Muscle of leg (tissue), 11 donors: ENCODE results near the gene RUFY3. TPM values are rescaled to one million over a fixed set of nuclear protein-coding genes. Genes with fewer than 3 reads are reported as not detected.

Experiments
- DNase-seq: peaks from one replicate; pipeline ENCODE4 v3.0.0; 2013
- H3K27ac ChIP-seq: one replicate; pipeline ENCODE4 v1.5.1; 2013; ENCODE audit warnings: mild to moderate bottlenecking, low read length, control low read depth
- H3K27me3 ChIP-seq: one replicate; pipeline ENCODE4 v1.6.1; 2013; ENCODE audit warnings: low read length; ENCODE audit not compliant: control insufficient read depth, insufficient read depth
- H3K36me3 ChIP-seq: one replicate; pipeline ENCODE4 v1.6.1; 2013; ENCODE audit warnings: low read length; ENCODE audit not compliant: control insufficient read depth, insufficient read depth
- H3K4me1 ChIP-seq: one replicate; pipeline ENCODE4 v1.6.1; 2013; ENCODE audit warnings: low read length; ENCODE audit not compliant: control insufficient read depth, insufficient read depth
- H3K4me3 ChIP-seq: one replicate; pipeline ENCODE4 v1.5.1; 2013; ENCODE audit warnings: low read length, control low read depth
- H3K9me3 ChIP-seq: replicated peaks from 2 replicates; pipeline ENCODE4 v1.6.1; 2013; ENCODE audit warnings: low read depth, low read length; ENCODE audit not compliant: control insufficient read depth
- WGBS: methylation state at CpG from one replicate; pipeline ENCODE4 v1.1.5; 2013; ENCODE audit warnings: missing lambda C conversion rate; ENCODE audit not compliant: insufficient coverage; 5-methylcytosine and 5-hydroxymethylcytosine counted together
- polyA plus RNA-seq, 8 donors: library from polyadenylated mRNA; unstranded; fragments of 120-200 nt; gene quantifications; one replicate each; pipeline versions ENCODE4 v1.2.1 to v1.2.3, GENCODE V29; 2013; ENCODE audit warnings: inconsistent platforms in 1 of 8, low replicate concordance in 1 of 8; ENCODE audit not compliant: insufficient read length in 8 of 8, insufficient read depth in 1 of 8
- total RNA-seq: library from RNA; stranded (reverse); fragments of 120-200 nt; gene quantifications from one replicate; pipeline ENCODE4 v1.2.4, GENCODE V29; 2013

Gene RUFY3
- total and polyA plus RNA-seq, 9 donors, result 47.7 to 102 (median 70.2) TPM

DNA sequence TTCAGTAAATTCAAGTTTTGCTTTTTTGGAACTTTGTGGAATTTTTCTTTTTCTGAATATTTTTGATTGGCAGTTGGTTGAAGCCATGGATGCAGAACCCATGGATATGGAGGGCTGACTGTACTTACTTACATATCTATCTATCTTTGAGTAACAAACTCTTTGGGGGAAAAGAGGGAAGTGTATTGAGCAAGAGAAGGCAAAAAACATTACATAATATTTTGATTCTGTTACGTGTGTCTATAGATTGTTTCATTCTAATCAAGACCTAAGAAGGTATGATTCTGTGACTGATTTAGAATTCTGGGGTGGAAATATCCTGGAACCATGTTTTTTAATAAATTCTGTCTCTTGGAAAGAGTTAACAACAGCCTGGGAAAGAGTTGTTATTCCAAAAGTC is 86.4 kb downstream of the RUFY3 start:
- no peaks in the 10 kb centered on the region for H3K4me1 ChIP-seq
- H3K4me3 ChIP-seq, result no peak overlapping the region
- peaks cover 11% of the 10 kb centered on the region for H3K36me3 ChIP-seq
- no peaks in the 10 kb centered on the region for H3K9me3 ChIP-seq
- no CpG with 5 or more reads among the region's 1 CpG for WGBS
- no peak overlapping the region for H3K27ac ChIP-seq
- DNase-seq, result no peak
- H3K27me3 ChIP-seq, result no peaks in the 10 kb centered on the region

DNA sequence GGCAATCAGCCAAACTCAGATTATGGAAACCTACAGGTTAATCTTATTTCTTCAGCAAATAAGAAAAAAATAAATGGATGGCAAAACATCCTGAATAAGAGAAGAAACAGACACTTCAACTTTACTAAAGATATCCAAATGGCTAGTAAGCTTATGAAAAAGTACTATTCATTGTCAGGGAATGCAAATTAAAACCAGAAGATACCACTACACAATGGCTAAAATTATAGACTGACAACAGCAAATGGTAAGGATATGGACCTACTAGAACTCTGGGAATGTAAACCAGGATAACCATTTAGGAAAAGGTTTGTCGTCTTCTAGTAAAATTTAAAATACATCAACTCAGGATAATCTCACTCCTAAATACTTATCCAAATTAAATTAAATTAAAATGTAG is 93.6 kb downstream of the RUFY3 start:
- no peak for DNase-seq
- Histone ChIP-seq H3K4me1 (no peaks in the 10 kb centered on the region), H3K27me3 (no peaks in the 10 kb centered on the region), H3K36me3 (peaks cover 7% of the 10 kb centered on the region), H3K9me3 (no peaks in the 10 kb centered on the region), H3K4me3 (no peak overlapping the region), H3K27ac (no peak overlapping the region)
- WGBS, result no CpG with 5 or more reads among the region's 1 CpG

DNA sequence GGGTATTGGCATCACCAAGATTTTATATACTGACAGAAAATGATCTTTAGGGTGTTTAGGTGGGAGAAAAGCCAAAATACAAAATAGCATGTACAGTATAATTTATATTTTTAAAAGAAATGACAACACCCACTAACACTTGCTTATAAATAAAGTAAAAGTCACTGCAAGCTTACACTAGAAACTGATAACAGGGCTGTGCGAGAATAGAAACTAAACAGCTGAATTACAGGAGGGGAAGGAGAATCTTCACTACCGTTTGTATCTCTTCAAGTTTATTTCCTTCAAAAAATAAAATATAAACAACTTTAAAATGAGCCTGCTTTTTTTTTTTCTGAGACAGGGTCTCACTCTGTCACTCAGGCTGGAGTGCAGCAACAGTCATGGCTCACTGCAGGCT is 95.1 kb downstream of the RUFY3 start:
- Histone ChIP-seq H3K4me1 (no peaks in the 10 kb centered on the region), H3K9me3 (no peaks in the 10 kb centered on the region), H3K27ac (no peak overlapping the region), H3K36me3 (peaks cover 13% of the 10 kb centered on the region), H3K4me3 (no peak overlapping the region), H3K27me3 (no peaks in the 10 kb centered on the region)
- WGBS, result no CpG with 5 or more reads among the region's 2 CpGs
- no peak for DNase-seq

DNA sequence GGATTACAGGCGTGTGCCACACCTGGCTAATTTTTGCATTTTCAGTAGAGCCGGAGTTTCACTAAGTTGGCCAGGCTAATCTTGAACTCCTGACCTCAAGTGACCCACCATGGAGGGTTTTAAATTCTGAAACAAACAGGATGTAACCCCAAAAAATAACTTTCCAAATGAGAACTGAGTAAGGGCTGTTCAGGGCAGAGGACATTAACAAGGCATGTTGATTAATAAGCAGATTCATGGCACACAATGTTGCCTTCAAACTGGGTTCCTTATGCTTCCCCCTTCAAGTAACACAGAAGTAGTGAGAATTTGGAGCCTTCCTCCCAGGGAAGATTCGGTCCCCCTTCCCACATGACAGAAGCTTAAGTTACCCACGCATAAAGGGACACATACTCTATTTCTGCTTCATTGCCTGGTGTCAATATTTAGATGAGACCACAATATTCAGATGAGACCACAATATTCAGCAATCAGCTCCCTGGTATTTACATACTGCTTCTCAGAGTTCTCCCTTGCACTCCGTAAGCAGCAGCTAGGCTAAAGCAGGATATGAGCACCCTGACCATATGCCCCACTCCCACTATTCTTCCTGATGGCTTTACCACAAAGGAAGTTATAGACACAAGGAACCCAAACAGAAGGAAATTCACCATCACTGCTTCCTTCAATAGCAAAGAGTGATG is 96.5 kb downstream of the RUFY3 start:
- WGBS, result 83% methylated on average over 3 of the region's 5 CpGs
- Histone ChIP-seq H3K9me3 (no peaks in the 10 kb centered on the region), H3K36me3 (peaks cover 16% of the 10 kb centered on the region), H3K27me3 (no peaks in the 10 kb centered on the region), H3K27ac (no peak overlapping the region), H3K4me3 (no peak overlapping the region), H3K4me1 (no peaks in the 10 kb centered on the region)
- no peak for DNase-seq

DNA sequence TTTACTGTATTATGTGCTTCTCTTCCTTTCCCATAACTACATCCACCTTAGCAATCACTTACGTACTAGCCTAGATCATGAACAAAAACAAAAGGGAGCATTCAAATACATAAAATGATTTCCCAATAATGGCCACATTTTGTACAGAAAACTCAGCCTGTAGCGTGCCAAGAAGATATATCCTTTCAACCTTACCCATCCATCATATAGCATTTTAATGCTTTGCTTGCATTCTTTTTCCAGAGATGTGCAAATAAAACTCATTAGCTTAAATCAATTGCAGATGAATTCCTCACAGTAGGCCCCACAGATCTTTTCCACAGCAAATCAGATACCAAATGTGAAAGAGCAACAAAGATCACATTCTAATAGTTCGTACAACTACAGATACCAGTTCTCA is 97.2 kb downstream of the RUFY3 start:
- Histone ChIP-seq H3K4me1 (no peaks in the 10 kb centered on the region), H3K4me3 (no peak overlapping the region), H3K27ac (no peak overlapping the region), H3K27me3 (no peaks in the 10 kb centered on the region), H3K36me3 (peaks cover 20% of the 10 kb centered on the region), H3K9me3 (no peaks in the 10 kb centered on the region)
- no peak for DNase-seq
- 100% methylated on average over 1 of the region's 3 CpGs for WGBS

DNA sequence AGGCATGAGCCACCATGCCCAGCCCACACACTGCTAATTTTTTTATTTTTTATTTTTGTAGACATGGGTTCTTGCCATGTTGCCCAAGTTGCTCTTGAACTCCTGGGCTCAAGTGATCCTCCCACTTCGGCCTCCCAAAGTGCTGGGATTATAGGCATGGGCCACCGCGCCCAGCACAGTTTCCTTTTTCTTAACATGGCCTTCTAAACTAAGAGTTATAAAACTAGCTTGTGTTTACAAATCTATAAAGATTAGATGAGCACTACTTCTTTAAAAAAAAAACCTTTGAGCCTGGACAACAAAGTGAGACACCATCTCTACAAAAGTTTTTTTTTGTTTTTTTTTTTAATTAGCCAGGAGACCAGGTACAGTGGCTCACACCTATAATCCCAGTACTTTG is 107.3 kb downstream of the RUFY3 start:
- Histone ChIP-seq H3K27ac (no peak overlapping the region), H3K9me3 (no peaks in the 10 kb centered on the region), H3K27me3 (no peaks in the 10 kb centered on the region), H3K4me1 (no peaks in the 10 kb centered on the region), H3K36me3 (peaks cover 52% of the 10 kb centered on the region), H3K4me3 (no peak overlapping the region)
- WGBS, result no CpG with 5 or more reads among the region's 3 CpGs
- no peak for DNase-seq

DNA sequence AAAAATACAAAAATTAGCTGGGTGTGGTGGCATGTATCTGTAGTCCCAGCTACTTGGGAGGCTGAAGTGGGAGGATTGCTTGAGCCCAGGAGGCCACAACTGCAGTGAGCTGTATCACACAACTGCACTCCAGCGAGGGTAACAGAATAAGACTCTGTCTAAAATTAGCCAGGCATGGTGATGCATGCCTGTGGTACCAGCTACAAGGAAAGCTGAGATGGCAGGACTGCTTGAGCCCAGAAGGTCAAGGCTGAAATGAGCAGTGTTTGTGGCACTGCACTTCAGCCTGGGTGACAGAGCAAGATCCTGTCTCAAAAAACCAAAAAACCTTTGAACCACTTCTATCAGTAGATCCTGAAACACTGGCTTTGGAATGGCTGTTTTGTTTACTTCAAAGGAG is 107.7 kb downstream of the RUFY3 start:
- H3K4me3 ChIP-seq, result no peak overlapping the region
- peak; percentile 25 for DNase-seq
- H3K36me3 ChIP-seq, result peaks cover 47% of the 10 kb centered on the region
- H3K27me3 ChIP-seq, result no peaks in the 10 kb centered on the region
- H3K9me3 ChIP-seq, result no peaks in the 10 kb centered on the region
- no peaks in the 10 kb centered on the region for H3K4me1 ChIP-seq
- H3K27ac ChIP-seq, result no peak overlapping the region
- 100% methylated on average over 1 of the region's 1 CpG for WGBS

DNA sequence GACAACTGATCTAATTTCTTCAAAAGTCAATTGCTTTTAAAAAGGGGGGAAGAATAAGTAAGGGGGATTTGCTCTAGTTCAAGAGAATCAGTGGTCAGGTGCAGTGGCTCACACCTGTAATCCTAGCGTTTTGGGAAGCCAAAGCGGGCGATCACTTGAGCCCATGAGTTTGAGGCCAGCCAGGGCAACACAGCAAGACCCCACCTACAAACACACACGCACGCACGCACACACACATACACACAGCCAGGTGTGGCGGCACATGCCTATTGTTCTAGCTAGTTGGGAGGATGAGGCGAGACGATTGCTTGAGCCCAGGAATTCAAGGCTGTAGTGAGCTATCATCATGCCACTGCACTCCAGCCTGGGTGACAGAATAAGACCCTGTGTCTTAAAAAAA is 108.3 kb downstream of the RUFY3 start:
- no peaks in the 10 kb centered on the region for H3K4me1 ChIP-seq
- no peak overlapping the region for H3K4me3 ChIP-seq
- no peak for DNase-seq
- no peaks in the 10 kb centered on the region for H3K9me3 ChIP-seq
- H3K36me3 ChIP-seq, result peaks cover 45% of the 10 kb centered on the region
- WGBS, result 92% methylated on average over 7 of the region's 9 CpGs
- no peaks in the 10 kb centered on the region for H3K27me3 ChIP-seq
- H3K27ac ChIP-seq, result no peak overlapping the region

DNA sequence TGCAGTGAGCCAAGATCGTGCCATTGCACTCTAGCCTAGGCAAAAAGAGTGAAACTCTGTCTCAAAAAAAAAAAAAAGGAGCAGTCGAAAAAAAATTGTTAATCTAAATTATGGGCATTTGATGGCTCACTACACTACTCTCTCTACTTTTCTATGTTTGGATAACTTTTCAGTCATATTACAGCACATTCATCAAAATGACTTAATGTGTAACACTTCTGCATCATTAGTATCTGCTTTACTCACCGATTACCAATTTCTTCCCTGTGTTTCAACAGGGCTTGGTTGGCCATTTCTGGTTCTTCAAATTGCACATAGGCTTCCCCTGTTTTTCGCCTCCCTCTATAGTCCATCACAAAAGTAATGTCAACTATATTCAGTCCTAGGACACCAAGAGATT is 109.5 kb downstream of the RUFY3 start:
- Histone ChIP-seq H3K4me3 (no peak overlapping the region), H3K36me3 (peaks cover 40% of the 10 kb centered on the region), H3K27me3 (no peaks in the 10 kb centered on the region), H3K27ac (no peak overlapping the region), H3K9me3 (no peaks in the 10 kb centered on the region), H3K4me1 (no peaks in the 10 kb centered on the region)
- DNase-seq, result no peak
- 96% methylated on average over 3 of the region's 4 CpGs for WGBS

DNA sequence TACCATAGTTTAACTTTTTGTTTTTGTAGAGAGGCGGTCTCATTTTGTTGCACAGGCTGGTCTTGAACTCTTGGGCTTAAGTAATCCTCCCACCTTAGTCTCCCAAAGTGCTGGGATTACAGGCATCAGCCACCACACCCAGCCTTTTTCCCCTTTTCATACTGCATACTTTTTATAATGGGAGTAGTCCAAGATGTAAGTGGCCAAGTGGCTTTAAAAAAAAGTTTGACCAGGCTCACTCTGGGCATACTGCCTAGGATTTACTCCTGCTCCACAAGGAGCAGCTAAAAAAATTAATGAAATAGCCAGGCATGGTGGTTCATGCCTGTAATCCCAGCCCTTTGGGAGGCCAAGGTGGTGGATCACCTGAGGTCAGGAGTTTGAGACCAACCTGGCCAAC is 111.9 kb downstream of the RUFY3 start:
- Histone ChIP-seq H3K36me3 (peaks cover 33% of the 10 kb centered on the region), H3K27ac (no peak overlapping the region)
- no CpG with 5 or more reads among the region's 1 CpG for WGBS

DNA sequence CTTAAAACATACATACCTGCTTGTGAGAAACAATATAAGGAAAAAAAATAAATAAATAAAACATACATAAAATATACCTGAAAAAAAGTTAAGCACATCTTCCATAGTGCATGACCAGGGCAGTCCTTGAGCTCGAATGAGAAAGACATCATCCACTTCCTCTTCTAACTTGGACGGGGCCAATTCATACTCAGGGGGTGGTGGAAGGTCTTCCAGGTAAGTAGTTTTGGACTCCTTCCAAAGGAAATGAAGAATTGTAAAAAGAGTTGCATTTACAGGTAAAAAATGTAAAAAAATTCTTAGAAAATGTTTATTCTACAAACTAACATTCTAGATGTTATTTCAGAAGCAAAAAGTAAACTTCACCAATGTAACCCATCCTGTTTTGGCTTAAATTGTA is 114.3 kb downstream of the RUFY3 start:
- H3K9me3 ChIP-seq, result no peaks in the 10 kb centered on the region
- DNase-seq, result no peak
- peaks cover 10% of the 10 kb centered on the region for H3K4me1 ChIP-seq
- WGBS, result no CpG with 5 or more reads among the region's 2 CpGs
- H3K27me3 ChIP-seq, result no peaks in the 10 kb centered on the region
- peaks cover 19% of the 10 kb centered on the region for H3K36me3 ChIP-seq
- H3K27ac ChIP-seq, result no peak overlapping the region
- H3K4me3 ChIP-seq, result no peak overlapping the region

More for the DNA sequence above, 111.9 kb downstream of the RUFY3 start:
- H3K4me1 ChIP-seq, result peaks cover 10% of the 10 kb centered on the region
- DNase-seq, result no peak
- H3K9me3 ChIP-seq, result no peaks in the 10 kb centered on the region
- no peak overlapping the region for H3K4me3 ChIP-seq
- no peaks in the 10 kb centered on the region for H3K27me3 ChIP-seq
